NB4 (cell line): ENCODE results near the gene MTFMT.

ENCODE experiments used
- CTCF ChIP-seq: IDR thresholded peaks from one replicate; pipeline ENCODE4 v1.5.1; 2012; ENCODE audit warnings: low read depth, low read length
- POLR2A ChIP-seq: IDR thresholded peaks from 2 replicates; pipeline ENCODE4 v1.6.1; 2011; ENCODE audit warnings: mild to moderate bottlenecking; ENCODE audit not compliant: insufficient read length; ENCODE audit errors: extremely low read depth

GRCh38 chr15:64961013-64961412, 68.4 kb downstream of the MTFMT start:
- TF ChIP-seq POLR2A, result no peak
- no peak for TF ChIP-seq CTCF
